HG02623 (cell line): Measurements from ENCODE around the gene PPEF1.

Experiments used
- ATAC-seq: cut with Tn5 transposase; IDR thresholded peaks from one replicate; pipeline ENCODE4 v1.9.1; 2021; ENCODE audit warnings: moderate library complexity; ENCODE audit not compliant: unreplicated experiment

Gene PPEF1, protein sequence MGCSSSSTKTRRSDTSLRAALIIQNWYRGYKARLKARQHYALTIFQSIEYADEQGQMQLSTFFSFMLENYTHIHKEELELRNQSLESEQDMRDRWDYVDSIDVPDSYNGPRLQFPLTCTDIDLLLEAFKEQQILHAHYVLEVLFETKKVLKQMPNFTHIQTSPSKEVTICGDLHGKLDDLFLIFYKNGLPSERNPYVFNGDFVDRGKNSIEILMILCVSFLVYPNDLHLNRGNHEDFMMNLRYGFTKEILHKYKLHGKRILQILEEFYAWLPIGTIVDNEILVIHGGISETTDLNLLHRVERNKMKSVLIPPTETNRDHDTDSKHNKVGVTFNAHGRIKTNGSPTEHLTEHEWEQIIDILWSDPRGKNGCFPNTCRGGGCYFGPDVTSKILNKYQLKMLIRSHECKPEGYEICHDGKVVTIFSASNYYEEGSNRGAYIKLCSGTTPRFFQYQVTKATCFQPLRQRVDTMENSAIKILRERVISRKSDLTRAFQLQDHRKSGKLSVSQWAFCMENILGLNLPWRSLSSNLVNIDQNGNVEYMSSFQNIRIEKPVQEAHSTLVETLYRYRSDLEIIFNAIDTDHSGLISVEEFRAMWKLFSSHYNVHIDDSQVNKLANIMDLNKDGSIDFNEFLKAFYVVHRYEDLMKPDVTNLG

DNA sequence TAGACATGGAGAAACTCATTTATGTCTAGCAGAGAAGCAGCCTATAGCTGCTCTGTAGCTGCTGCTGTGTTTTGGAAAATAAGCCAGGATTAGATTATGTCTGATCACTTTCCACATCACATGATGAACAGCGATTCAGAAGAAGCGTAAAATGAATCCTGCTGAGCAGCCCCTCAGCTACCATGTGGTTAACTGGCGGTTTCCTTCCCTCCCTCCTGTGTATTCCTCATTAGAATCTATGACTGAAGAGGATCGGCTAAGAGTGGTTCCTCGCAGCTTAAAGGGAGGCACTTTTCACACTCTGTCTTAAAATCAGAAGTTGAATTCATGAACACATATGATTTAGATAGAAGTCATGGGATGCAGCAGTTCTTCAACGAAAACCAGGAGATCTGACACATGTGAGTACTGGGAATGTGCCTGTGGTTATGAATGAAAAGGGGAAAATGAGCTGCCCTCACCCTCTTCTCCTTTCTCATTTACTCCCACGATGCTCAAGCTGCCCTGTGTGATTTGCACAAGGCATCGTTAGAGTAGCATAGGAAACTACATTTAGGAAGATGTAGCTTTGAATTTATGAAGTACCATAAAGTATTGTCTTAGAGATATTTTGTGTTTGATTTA, at the start of gene PPEF1:
Gene PPEF1 (plus strand): TSS at position 220 of the 624 bp plus-strand sequence. CDS start 136 bp downstream, at position 356.
- no peak for ATAC-seq

DNA sequence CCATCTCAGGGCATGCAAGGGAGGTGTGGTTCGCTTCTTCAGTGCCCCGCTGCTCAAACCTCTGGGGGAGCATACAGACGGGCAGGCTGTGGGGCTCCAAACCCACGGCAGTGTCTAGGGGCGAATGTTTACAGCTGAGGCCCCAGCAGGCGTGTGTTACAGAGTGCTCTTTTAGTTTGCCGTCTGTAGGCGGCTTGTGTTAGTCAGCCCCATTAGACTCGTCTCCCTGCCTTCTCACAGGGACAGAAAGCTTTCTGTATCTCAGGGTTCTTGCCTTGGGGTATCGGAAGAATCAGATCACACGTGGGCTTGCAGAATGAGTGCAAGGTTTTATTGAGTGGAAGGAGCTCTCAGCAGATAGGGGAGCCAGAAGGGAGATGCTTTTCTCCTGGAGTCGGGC, 46.2 kb upstream of the PPEF1 start:
- no peak for ATAC-seq

DNA sequence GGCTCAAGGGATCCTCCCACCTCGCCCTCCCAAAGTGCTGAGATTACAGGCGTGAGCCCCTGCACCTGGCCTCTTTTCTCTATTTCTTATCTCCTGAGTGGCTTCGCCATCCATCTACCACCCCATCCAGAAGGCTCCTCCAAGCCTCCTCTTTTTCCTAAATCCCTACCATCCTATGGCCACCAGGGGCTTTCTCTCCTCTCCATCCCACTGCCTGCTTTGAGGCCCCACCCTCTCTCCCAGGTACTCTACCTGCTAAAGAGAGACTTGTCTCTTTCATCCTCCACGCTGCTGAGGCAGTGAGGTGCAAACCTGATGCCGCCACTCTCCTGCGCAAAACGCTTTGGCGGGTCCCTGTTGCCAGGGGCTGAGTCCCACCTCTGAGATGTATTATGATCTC, 42.5 kb upstream of the PPEF1 start:
- ATAC-seq = no peak

DNA sequence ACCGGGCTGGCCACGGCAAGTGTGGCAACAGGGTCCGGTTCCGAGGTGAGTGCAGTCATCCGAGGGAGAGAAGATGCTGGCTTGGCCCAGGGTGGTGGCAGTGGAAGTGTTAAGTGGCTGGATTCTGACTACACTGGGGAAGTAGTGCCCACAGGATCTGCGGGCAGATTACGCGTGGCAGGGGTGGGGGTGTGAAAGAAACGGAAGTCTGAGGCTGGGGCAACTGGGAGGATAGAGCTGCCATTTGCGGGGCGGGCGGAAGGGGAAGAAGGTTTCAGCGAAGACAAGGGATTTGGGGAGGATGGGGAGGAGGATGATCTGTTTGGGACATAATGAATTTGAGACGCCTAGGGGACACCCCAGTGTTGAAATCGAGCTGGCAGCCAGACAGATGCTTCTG, 40.8 kb upstream of the PPEF1 start:
- ATAC-seq = no peak

- no peak for ATAC-seq
Measured at GRCh38 chrX:18668071-18668835, 39.2 kb upstream of the PPEF1 start.

GRCh38 chrX:18672008-18672407, 35.4 kb upstream of the PPEF1 start, which contains the start of gene RS1:
Gene RS1 (minus strand): TSS chrX:18672108. CDS start chrX:18672068, 40 bp downstream.
- no peak for ATAC-seq

DNA sequence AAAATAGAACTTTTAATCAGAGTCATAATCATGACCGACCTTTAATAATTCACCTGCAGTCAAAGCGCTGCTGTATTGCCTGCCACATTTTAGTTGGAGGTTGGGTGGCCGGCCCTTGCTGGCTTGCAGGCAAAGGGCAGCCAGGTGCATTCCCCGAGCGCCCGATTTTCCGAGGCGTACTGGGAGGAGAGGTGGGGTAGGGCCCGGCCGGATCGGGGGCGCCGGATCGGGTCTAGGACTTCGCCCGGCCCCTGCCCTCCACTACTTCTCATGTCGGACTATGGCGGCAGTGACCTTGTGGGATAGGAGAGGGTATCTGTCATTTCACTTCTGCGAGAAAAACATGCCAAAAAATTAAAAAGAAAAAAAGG, 33.0 kb upstream of the PPEF1 start:
- peak; percentile 34 for ATAC-seq

DNA sequence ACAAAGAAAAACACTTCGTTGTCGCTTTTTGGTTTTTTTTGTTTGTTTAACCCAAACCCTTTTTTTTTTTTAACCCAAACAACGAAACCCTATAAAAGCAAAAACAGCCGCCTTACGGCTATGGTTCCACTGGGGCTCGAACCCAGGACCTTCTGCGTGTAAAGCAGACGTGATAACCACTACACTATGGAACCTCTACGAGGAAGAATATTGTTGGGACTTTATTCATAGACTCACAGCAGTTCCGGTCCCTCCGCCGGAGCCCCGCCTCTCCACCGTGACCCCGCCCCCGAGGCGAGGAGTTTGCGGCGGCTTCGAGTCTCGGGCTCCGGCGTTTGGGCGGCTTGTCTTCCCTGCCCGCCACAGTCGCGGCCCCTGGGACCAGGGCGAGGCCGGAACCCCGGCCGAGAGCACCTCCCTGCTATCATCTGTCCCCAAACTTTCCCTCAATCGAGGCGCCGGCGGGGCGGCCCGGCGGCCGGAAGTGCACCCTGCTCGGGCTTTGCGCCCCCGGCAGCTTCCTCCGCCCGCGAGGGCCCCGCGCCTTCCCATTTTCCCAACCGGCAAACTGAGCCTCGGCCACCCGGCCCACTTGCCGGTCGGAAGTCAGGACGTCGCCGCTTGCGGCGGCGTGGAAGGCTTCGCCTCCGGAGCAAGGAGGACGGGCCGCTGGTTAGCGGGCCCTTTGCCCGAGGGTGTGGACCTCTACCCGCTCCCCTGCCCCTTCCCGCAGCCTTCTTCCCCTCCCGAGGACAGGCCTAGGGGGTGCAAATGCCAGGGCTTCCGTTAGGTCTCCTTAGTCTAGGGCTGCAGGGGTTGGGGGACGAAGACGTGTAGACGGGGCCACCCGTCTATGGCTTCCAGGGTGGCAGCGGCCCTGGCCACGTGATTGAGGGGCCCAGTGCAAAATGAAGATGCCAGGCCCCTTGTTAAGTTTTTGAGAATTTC, 32.4 kb upstream of the PPEF1 start:
- ATAC-seq = peak; percentile 82

DNA sequence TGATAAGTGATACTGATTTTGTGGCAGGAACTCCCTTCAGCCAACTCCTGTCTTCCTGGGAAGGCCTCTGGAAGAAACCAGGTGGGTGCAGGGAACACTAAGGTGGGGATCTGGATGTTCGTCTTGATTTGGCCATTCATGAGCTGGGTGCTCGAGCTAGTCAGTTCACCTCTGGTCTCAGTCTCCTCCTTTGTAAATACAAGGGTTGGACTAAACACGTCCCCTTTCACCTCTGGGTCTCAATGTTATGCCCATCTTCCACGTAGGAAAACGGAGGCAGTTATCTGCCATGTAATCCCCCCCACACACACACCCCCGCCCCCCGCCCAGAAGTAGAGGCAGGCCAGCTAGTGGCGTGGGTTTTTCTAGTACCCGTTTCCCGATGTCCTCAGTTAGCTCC, 31.4 kb upstream of the PPEF1 start:
- no peak for ATAC-seq

DNA sequence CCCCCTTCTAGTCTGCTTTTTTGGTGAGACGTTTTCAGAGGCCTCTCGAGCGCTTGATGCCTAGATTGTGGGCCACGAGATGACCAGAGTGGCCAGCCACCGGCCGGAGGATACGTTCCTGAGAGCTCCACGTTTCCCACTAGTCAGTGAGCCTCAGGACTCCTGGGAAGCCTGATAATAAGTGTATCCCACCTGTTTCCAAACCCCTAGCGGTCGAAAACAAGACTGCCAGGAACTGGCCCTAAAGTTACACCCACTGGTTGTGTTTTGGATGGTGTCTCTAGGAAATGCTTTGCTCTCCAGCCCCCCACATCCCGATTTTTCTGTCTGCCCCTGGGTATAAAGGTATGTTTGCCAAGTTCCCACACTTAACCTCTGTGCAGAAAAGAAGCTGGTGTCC, 31.0 kb upstream of the PPEF1 start:
- no peak for ATAC-seq

DNA sequence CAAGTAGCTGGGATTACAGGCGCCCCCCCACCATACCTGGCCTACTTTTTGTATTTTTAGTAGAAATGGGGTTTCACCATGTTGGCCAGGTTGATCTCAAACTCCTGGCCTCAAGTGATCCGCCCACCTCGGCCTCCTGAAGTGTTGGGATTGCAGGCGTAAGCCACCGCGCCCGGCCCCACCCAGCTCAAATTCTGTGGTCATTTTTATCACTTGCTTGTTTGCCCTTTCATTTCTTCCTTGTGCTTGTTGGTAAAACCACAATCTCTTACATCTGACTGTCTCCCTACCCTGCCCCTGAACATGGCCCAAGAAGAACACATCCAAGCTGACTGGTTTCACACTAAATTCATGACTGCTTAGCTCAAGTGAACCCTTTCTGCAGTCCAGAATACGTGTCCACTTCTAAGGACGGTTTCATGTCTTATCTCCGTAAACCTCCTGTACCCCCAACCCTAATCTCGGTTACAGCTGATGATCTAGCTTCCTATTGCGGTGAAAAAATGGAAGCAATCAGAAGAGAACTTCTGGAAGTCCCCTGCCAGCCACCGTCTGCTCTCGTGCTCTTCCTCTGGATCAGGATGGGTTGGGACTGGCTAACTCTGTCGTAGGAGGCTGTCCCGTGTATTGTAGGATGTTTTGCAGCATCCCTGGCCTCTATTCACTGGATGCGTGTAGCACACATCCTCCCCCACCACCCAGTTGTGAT, 30.1 kb upstream of the PPEF1 start:
- no peak for ATAC-seq

DNA sequence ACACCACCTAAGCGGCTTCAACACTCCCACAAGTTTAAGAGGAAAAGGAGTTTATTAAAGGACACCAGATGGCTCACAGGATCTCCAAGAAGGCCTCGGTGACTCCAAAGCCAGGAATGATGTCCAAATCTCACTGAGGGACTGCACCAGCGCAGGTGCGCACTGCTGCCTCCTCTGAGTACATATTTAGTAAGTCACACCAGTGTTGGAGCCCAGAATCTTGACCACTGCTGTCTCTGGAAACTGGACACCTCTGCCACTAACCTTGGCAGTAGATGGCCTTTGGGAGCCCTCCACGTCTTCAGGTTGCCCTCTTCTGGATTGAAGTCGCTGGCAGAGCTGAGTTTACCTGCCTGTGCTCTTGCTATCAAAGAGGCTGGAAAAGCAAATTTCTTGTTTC, 25.4 kb upstream of the PPEF1 start:
- no peak for ATAC-seq

- no peak for ATAC-seq
Measured at GRCh38 chrX:18682979-18683387, 24.5 kb upstream of the PPEF1 start.

DNA sequence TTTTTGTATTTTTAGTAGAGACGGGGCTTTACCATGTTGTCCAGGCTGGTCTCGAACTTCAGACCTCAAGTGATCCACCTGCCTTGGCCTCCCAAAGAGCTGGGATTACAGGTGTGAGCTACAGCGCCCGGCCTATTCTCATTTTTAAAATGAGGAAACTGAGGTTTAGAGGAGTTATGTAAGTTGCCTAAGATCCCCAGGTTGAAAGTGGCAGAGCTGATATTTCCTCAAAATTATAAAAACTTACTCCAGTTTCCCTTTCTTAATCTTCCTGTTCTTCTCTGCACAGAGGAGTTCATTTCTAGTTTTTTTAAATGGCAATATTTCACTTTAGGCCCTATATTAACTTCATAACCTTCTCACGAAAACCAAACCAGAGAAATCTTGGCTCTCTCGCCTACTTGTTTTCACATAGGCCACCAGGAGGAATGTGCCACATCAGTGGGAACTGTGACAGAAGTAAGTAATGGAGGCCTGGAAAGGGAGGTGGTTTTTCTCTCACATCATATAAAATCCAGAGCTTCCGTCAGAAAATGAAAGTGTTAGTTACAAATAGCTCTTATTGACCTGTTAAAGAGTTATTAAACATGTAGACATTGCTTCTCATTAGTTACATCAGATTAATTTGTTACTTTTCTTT, 19.5 kb upstream of the PPEF1 start:
- ATAC-seq = no peak

DNA sequence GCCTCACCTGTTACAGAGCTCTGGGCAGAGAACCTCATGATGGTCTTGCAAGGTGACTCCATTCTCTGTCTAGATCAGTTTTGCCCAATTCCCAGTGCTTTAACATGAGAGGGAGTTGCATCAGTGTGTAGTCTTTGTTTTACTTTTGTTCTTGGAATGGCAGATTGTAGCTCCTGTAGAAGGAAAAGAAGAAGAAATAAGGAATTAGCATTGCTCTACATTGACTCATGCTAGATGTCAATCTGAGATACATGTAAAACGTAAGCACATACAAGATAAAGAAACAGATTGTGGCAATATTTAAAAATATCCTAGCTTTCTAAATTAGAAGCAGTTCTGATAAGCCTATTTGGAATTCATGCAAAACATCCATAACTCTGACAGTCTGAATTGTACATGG, 16.0 kb upstream of the PPEF1 start:
- ATAC-seq = no peak

GRCh38 chrX:18692541-18692940, 14.9 kb upstream of the PPEF1 start:
- no peak for ATAC-seq

GRCh38 chrX:18696653-18697052, 10.8 kb upstream of the PPEF1 start:
- ATAC-seq = no peak

GRCh38 chrX:18698737-18699650, 8.5 kb upstream of the PPEF1 start:
- no peak for ATAC-seq
